Measurements from ENCODE around the gene HSD17B12. TPM values are rescaled to one million over a fixed set of nuclear protein-coding genes. Genes with fewer than 3 reads are reported as not detected.

HSD17B12 gene
- polyA plus RNA-seq, 1 donor from 2014 or later, result 58.8 TPM

DNA sequence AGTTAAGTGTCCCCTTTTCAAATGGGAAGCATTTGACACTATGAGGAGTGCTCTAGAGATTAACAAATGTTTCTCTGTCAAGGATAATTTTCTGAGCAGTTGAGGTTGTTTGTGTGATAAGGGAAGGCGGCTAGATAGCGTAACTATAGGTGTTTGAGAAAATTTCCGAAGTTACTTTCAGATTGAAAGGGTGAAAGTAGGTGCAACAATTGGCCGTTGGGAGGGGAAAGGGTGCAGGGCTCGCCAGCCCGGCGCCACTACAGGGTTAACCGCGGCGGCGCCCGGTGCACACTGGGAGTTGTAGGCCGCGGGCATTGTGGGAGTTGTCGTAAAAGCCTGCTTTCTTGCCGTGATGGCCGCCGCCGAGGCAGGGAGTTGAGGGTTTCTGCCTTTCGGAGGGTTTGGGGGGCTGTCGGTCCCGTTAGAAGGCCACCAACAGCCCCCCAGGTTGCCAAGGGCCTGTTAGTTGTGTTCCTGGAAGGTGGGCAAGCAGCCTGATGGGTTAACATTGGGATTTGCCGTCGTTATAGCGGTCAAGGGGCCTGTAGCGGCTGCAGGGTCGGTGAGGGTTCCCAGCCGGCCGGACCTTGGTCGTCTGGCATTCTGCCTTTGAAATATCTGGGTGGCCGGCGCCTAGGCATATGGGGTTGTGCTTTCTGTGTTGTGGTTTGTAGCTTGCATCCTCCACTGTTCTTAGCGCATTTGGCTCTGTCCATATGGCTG lies 36.5 kb upstream of the HSD17B12 start:
- H3K4me2 ChIP-seq (ENCODE audit: low read length), result peak overlapping the region; percentile 92
- H3K4me3 ChIP-seq (ENCODE audit: low read length), result peak overlapping the region; percentile 85
- H3F3A ChIP-seq (ENCODE audit: insufficient read depth, low read length, poor library complexity, severe bottlenecking), result no peaks in the 10 kb centered on the region
- H4K20me1 ChIP-seq (ENCODE audit: insufficient read depth), result no peaks in the 10 kb centered on the region
- H3K36me3 ChIP-seq (ENCODE audit: insufficient read depth, low read length), result no peaks in the 10 kb centered on the region
- peak overlapping the region; percentile 80 for H2AFZ ChIP-seq (ENCODE audit: low read depth, low read length)
- peak overlapping the region; percentile 86 for H3K9ac ChIP-seq (ENCODE audit: low read length)
- TF ChIP-seq CTCF (IDR thresholded peaks at IDR 0.05; ENCODE audit: poor library complexity, severe bottlenecking), result peak; percentile 26
- no peak for TF ChIP-seq TAF1 (IDR thresholded peaks at IDR 0.05; ENCODE audit: low read depth)
- peak; percentile 56 for TF ChIP-seq SMC3 (conservative IDR thresholded peaks at IDR 0.05; ENCODE audit: poor library complexity)
- TF ChIP-seq POLR2AphosphoS5 (IDR thresholded peaks at IDR 0.05), result peak; percentile 96
- TF ChIP-seq MXI1 (conservative IDR thresholded peaks at IDR 0.05; ENCODE audit: poor library complexity, severe bottlenecking), result peak; percentile 55
- peak; percentile 49 for TF ChIP-seq RAD21 (conservative IDR thresholded peaks at IDR 0.05)
- no peak for TF ChIP-seq EP300 (conservative IDR thresholded peaks at IDR 0.05; ENCODE audit: poor library complexity, severe bottlenecking)
- TF ChIP-seq, protein P1, sequence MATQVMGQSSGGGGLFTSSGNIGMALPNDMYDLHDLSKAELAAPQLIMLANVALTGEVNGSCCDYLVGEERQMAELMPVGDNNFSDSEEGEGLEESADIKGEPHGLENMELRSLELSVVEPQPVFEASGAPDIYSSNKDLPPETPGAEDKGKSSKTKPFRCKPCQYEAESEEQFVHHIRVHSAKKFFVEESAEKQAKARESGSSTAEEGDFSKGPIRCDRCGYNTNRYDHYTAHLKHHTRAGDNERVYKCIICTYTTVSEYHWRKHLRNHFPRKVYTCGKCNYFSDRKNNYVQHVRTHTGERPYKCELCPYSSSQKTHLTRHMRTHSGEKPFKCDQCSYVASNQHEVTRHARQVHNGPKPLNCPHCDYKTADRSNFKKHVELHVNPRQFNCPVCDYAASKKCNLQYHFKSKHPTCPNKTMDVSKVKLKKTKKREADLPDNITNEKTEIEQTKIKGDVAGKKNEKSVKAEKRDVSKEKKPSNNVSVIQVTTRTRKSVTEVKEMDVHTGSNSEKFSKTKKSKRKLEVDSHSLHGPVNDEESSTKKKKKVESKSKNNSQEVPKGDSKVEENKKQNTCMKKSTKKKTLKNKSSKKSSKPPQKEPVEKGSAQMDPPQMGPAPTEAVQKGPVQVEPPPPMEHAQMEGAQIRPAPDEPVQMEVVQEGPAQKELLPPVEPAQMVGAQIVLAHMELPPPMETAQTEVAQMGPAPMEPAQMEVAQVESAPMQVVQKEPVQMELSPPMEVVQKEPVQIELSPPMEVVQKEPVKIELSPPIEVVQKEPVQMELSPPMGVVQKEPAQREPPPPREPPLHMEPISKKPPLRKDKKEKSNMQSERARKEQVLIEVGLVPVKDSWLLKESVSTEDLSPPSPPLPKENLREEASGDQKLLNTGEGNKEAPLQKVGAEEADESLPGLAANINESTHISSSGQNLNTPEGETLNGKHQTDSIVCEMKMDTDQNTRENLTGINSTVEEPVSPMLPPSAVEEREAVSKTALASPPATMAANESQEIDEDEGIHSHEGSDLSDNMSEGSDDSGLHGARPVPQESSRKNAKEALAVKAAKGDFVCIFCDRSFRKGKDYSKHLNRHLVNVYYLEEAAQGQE (IDR thresholded peaks at IDR 0.05; ENCODE audit: borderline replicate concordance), result peak; percentile 69
- no peak for TF ChIP-seq EZH2 (IDR thresholded peaks at IDR 0.05; ENCODE audit: borderline replicate concordance, insufficient read depth, low read length, poor library complexity, severe bottlenecking)
- H3K9me3 ChIP-seq (ENCODE audit: low read length), result no peaks in the 10 kb centered on the region
- H3K9me2 ChIP-seq (ENCODE audit: insufficient read depth, low read length), result no peaks in the 10 kb centered on the region
- peaks cover 21% of the 10 kb centered on the region for H3K79me2 ChIP-seq (replicated peaks; ENCODE audit: insufficient read depth, low read length)
- H3K27ac ChIP-seq (ENCODE audit: low read length), result peak overlapping the region; percentile 59
- H3K27me3 ChIP-seq (ENCODE audit: insufficient read depth, low read depth, low read length), result no peaks in the 10 kb centered on the region

GRCh38 chr11:43644621-43645299 lies 35.8 kb upstream of the HSD17B12 start:
- Histone ChIP-seq H3K4me2 (ENCODE audit: low read length) (peak overlapping the region; percentile 92), H3K27me3 (ENCODE audit: insufficient read depth, low read depth, low read length) (no peaks in the 10 kb centered on the region), H4K20me1 (ENCODE audit: insufficient read depth) (no peaks in the 10 kb centered on the region), H3K4me3 (ENCODE audit: low read length) (peak overlapping the region; percentile 85), H3K9me3 (ENCODE audit: low read length) (no peaks in the 10 kb centered on the region), H3F3A (ENCODE audit: insufficient read depth, low read length, poor library complexity, severe bottlenecking) (no peaks in the 10 kb centered on the region), H3K79me2 (replicated peaks; ENCODE audit: insufficient read depth, low read length) (peaks cover 21% of the 10 kb centered on the region), H3K9ac (ENCODE audit: low read length) (peak overlapping the region; percentile 86), H2AFZ (ENCODE audit: low read depth, low read length) (peak overlapping the region; percentile 80), H3K27ac (ENCODE audit: low read length) (peak overlapping the region; percentile 59), H3K9me2 (ENCODE audit: insufficient read depth, low read length) (no peaks in the 10 kb centered on the region), H3K36me3 (ENCODE audit: insufficient read depth, low read length) (no peaks in the 10 kb centered on the region)
- no peak for TF ChIP-seq RAD21 (conservative IDR thresholded peaks at IDR 0.05)
- TF ChIP-seq MXI1 (conservative IDR thresholded peaks at IDR 0.05; ENCODE audit: poor library complexity, severe bottlenecking), result peak; percentile 18

Measured in neural cell (in vitro differentiated cells).